ENCODE results near the gene CABP1. TPM values are rescaled to one million over a fixed set of nuclear protein-coding genes. Genes with fewer than 3 reads are reported as not detected.

CABP1 gene
- total and polyA plus RNA-seq, 9 of the 15 experiments (the other 6 are each of a cell fraction or from before 2014, with no cell fraction given), result not detected

DNA sequence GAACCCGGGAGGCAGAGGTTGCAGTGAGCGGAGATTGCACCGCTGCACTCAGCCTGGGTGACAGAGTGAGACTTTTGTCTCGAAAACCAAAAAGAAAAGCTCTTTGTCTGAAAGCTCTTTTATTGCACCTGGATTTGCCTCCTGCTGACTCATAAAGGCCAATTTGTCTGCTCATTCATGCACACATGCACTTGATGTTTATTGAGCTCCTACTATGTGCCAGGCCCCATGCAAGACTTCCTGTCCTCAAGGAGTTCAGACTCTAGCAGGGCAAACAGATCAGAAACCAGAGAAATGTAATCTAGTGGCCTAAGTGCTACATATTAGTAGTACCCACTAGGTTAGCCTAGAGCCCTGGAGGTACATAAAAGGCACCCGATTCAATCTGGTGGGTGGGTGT lies 30.2 kb downstream of the CABP1 start:
- H2AFZ ChIP-seq (ENCODE audit: low read depth, low read length), result no peak overlapping the region
- ATAC-seq, result no peak
- H4K20me1 ChIP-seq (replicated peaks; ENCODE audit: control insufficient read depth, insufficient read depth, low read length), result no peaks in the 10 kb centered on the region
- H3K4me3 ChIP-seq, result no peak overlapping the region
- no peaks in the 10 kb centered on the region for H3K9me1 ChIP-seq (ENCODE audit: control insufficient read depth, insufficient read depth, low read length)
- H3K27me3 ChIP-seq (ENCODE audit: control insufficient read depth in 2 of 2, insufficient read depth in 2 of 2, low read length in 2 of 2), result peaks cover 35 to 81% of the 10 kb centered on the region in 2 experiments; a peak in 4 of 5 replicates
- DNase-seq (ENCODE audit: extremely low read depth in 1 of 4, low spot score in 3 of 4), result no peak
- no peak for FAIRE-seq
- no peak overlapping the region for H3K4me2 ChIP-seq (ENCODE audit: insufficient read depth, low read length)
- BruUV-seq (replicated peaks), result no TSS peak
- no peaks in the 10 kb centered on the region for H3K9me3 ChIP-seq (replicated peaks; ENCODE audit: control insufficient read depth, insufficient read depth, low read depth, low read length)
- ChIA-PET POLR2A (no interaction called here), CTCF (ENCODE audit: low intra/inter-chr PET ratio) (no interaction called here)
- intact Hi-C loops (cut with micrococcal nuclease) (no loop called here), in situ Hi-C loops (cut with MboI) (loop anchor here (25.0 kb wide), 1 partner anchor 333 kb away; the partner anchor contains the start of gene PLA2G1B)
- 8% methylated on average over 5 of the region's 5 CpGs for WGBS (ENCODE audit: insufficient coverage, low coverage, missing lambda C conversion rate)
- H3K27ac ChIP-seq (ENCODE audit: extremely low read depth, low read depth, low read length), result no peak overlapping the region
- H3K36me3 ChIP-seq (ENCODE audit: control insufficient read depth, insufficient read depth, low read length), result no peaks in the 10 kb centered on the region
- H3K79me2 ChIP-seq (ENCODE audit: control insufficient read depth, insufficient read depth, low read length), result no peaks in the 10 kb centered on the region
- H3K9ac ChIP-seq (ENCODE audit: insufficient read depth in 1 of 2, low read depth in 2 of 2, low read length in 2 of 2), result no peak overlapping the region
- peaks cover 0 to 8% of the 10 kb centered on the region in 2 experiments; a peak in 2 of 5 replicates for H3K4me1 ChIP-seq (replicated peaks in 1 of 2; ENCODE audit: control insufficient read depth in 2 of 2, insufficient read depth in 2 of 2, low read length in 2 of 2)
- TF ChIP-seq HDAC6 (IDR thresholded peaks at IDR 0.05; ENCODE audit: low read depth, low read length) (no peak), ZKSCAN1 (IDR thresholded peaks at IDR 0.05; ENCODE audit: low read depth, low read length) (peak; percentile 83)

DNA sequence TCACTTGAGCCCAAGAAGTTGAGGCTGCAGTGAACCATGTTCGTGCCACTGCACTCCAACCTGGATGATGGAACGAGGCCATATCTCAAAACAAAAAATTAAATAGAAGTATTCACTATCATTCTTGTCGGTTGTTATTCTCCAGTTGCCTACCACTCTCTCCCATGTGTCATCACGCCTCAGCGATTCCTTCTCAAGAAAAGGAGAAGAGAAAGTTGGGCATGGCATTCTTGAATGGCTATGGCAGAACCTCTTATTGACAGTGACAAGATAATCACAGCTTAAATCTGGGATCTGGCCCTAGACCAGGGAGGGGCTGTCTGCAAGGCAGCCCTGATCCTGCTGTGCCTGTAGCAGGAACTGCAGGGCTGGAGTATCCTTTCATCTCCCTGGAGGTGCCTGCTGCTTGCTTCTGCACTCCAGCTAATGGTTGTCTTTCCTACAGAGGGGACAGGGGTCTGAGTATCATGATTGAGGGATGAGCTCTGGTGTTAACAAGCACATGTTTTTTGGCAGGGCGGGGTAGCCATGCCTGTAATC lies 33.7 kb downstream of the CABP1 start:
- POLR2A ChIA-PET, result interaction anchor here (1.2 kb wide), 1 partner anchor 16 kb away, joined by 4 read pairs; no protein-coding TSS in a partner anchor
- Histone ChIP-seq H3K4me3 (no peak overlapping the region), H3K27me3 (ENCODE audit: control insufficient read depth in 2 of 2, insufficient read depth in 2 of 2, low read length in 2 of 2) (peaks cover 23 to 67% of the 10 kb centered on the region in 2 experiments; a peak in 4 of 5 replicates), H4K20me1 (replicated peaks; ENCODE audit: control insufficient read depth, insufficient read depth, low read length) (no peaks in the 10 kb centered on the region), H3K9me3 (replicated peaks; ENCODE audit: control insufficient read depth, insufficient read depth, low read depth, low read length) (no peaks in the 10 kb centered on the region), H3K36me3 (ENCODE audit: control insufficient read depth, insufficient read depth, low read length) (no peaks in the 10 kb centered on the region), H3K4me2 (ENCODE audit: insufficient read depth, low read length) (no peak overlapping the region), H3K9me1 (ENCODE audit: control insufficient read depth, insufficient read depth, low read length) (no peaks in the 10 kb centered on the region), H3K79me2 (ENCODE audit: control insufficient read depth, insufficient read depth, low read length) (no peaks in the 10 kb centered on the region), H3K4me1 (replicated peaks in 1 of 2; ENCODE audit: control insufficient read depth in 2 of 2, insufficient read depth in 2 of 2, low read length in 2 of 2) (no peaks in the 10 kb centered on the region; a peak in 2 of 5 replicates), H3K27ac (ENCODE audit: extremely low read depth, low read depth, low read length) (no peak overlapping the region), H2AFZ (ENCODE audit: low read depth, low read length) (no peak overlapping the region), H3K9ac (ENCODE audit: insufficient read depth in 1 of 2, low read depth in 2 of 2, low read length in 2 of 2) (no peak overlapping the region)
- in situ Hi-C loops (cut with MboI), result loop anchor here (25.0 kb wide), 1 partner anchor 337 kb away; the partner anchor contains the start of gene PLA2G1B
- 0% methylated on average over 6 of the region's 6 CpGs for WGBS (ENCODE audit: insufficient coverage, low coverage, missing lambda C conversion rate)
- no TSS peak for BruUV-seq (replicated peaks)
- no peak for DNase-seq (ENCODE audit: extremely low read depth in 1 of 4, low spot score in 3 of 4)
- no peak for ATAC-seq
- no peak for FAIRE-seq
- intact Hi-C loops (cut with micrococcal nuclease), result no loop called here
- CTCF ChIA-PET (ENCODE audit: low intra/inter-chr PET ratio), result no interaction called here
- TF ChIP-seq SRF (CRISPR knock-in tag; IDR thresholded peaks at IDR 0.05) (no peak), PTTG1 (tag; IDR thresholded peaks at IDR 0.05; ENCODE audit: low read depth) (no peak), BRCA1 (IDR thresholded peaks at IDR 0.05) (no peak), BRCA1 (CRISPR knock-in tag; IDR thresholded peaks at IDR 0.05) (no peak), RBM15 (IDR thresholded peaks at IDR 0.05; ENCODE audit: insufficient read depth, low read length) (no peak), YY1 (IDR thresholded peaks at IDR 0.05; ENCODE audit: borderline replicate concordance in 1 of 3, control insufficient read depth in 1 of 3, extremely low read depth in 1 of 3, insufficient read depth in 3 of 3, insufficient read length in 1 of 3, insufficient replicate concordance in 2 of 3, low read depth in 1 of 3, low read length in 2 of 3) (no peak), JUND (IDR thresholded peaks at IDR 0.05; ENCODE audit: borderline replicate concordance, low read depth, low read length) (no peak), JUND (tag; IDR thresholded peaks at IDR 0.05; ENCODE audit: borderline replicate concordance, low read depth, low read length) (no peak), ZFP36 (IDR thresholded peaks at IDR 0.05; ENCODE audit: low read depth, low read length, partially characterized antibody) (no peak), CBX5 (IDR thresholded peaks at IDR 0.05; ENCODE audit: borderline replicate concordance, low read depth) (no peak), FOXO4 (CRISPR knock-in tag; IDR thresholded peaks at IDR 0.05) (no peak), XRCC4 (IDR thresholded peaks at IDR 0.05; ENCODE audit: extremely low read depth, insufficient read depth, insufficient read length) (no peak), SMARCE1 (IDR thresholded peaks at IDR 0.05) (no peak)
